Bladder microvascular endothelial cell (primary cell): Measurements from ENCODE around the gene GRB7. TPM values are rescaled to one million over a fixed set of nuclear protein-coding genes. Genes with fewer than 3 reads are reported as not detected.

Experiments
- total RNA-seq: library from RNA; depleted of rRNA; stranded (reverse); fragments of >200 nt; gene quantifications from 2 replicates; pipeline ENCODE4 v1.2.3, GENCODE V29; 2014

The GRB7 gene
- total RNA-seq: 0.16 TPM in 1 of 2 replicates, not detected in the other

DNA sequence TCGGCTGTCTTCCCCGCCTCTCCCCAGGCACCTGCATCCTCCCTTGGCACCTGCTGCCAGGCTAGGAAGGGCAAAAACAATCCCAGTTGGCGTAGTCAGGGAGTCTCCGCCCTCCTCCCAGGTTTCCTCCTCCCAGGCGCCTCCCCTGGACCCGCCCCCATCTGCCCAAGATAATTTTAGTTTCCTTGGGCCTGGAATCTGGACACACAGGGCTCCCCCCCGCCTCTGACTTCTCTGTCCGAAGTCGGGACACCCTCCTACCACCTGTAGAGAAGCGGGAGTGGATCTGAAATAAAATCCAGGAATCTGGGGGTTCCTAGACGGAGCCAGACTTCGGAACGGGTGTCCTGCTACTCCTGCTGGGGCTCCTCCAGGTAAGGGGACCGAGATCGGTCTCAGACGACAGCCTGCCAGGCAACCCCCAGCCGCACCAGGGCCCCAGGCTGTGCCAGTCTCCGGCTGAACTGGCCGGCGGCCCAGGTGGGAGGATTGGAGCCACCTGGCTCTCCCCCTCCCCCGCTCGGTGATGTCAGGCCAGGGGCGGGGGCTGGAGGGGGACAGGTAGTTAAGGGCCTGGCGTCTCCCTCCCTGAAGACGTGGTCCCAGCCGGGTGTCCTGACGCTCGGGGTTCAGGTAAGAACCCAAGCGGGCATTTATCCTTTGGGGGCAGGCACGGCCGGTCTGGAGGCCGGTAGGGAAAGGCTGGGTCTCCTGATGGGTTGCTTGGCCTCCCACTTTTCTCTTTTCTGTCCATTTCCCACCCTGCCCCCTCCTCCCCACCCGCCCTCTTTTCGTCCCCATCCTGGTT, at the start of gene GRB7:
TSS of gene GRB7 (plus strand) at position 179 of the 808 bp plus-strand sequence. CDS start 4,364 bp downstream, outside the sequence.

DNA sequence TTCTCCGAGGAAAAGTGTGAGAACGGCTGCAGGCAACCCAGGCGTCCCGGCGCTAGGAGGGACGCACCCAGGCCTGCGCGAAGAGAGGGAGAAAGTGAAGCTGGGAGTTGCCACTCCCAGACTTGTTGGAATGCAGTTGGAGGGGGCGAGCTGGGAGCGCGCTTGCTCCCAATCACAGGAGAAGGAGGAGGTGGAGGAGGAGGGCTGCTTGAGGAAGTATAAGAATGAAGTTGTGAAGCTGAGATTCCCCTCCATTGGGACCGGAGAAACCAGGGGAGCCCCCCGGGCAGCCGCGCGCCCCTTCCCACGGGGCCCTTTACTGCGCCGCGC, 38.0 kb upstream of the GRB7 start, which contains the start of gene ERBB2:
TSS of gene ERBB2 (plus strand) at position 247 of the 330 bp plus-strand sequence. CDS start 175 bp downstream, outside the sequence.

DNA sequence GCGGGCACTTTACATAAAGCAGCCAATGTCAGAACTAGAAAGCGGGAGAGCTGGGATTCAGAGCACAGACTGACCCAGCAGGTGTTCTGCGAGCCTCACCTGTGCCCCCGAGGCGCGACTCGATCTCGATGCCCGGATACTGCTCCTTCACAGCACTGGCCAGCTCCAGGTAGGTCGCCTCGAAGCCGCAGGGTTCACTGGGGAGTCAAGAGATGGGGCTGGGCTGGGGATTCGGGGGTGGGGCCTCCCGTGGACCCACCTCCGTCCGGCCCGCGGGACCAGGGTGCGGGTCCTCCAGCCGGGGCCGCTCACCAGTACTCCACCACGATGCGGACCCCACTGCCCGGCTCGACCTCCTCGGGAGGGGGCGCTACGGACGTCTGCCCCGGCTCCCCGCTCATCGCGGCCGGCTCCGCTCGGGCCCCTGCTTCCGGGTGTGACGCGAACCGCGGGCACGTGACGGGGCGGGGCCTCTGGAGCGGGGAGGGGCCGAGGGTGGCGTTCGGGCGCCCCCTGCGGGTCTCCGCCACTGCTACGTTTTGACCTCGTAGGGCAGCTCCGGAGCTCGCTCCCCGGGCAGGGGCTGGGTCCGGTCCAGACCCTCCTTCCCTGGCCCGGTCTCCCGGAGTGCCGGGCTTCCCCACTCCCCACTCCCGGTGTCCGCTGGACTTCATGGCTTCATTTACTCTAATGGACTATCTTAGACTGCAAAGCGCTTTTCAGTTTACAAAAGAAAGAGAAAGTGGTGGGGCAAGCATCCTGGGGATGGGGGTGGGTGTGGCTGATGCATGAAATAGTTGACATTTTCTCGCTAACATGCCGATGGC, 7.4 kb upstream of the GRB7 start, which contains the start of gene MIEN1:
TSS of gene MIEN1 (minus strand) at position 438 of the 827 bp plus-strand sequence. CDS start at position 401, 37 bp downstream.

Other genes starting within 250 kb of the GRB7 start
- not detected in 2 replicates for gene NEUROD2, start 130.0 kb upstream of the GRB7 start, total RNA-seq
- gene PPP1R1B, start 111.0 kb upstream of the GRB7 start, total RNA-seq: not detected in 2 replicates
- gene STARD3, start 100.8 kb upstream of the GRB7 start, total RNA-seq: 35.8 and 38.1 TPM in 2 replicates
- 0.49 and 0.63 TPM in 2 replicates for gene TCAP, start 72.6 kb upstream of the GRB7 start, total RNA-seq
- gene PNMT, start 69.5 kb upstream of the GRB7 start, total RNA-seq: 0.31 and 0.49 TPM in 2 replicates
- 2.8 and 8.2 TPM in 2 replicates for gene PGAP3, start 49.9 kb upstream of the GRB7 start, total RNA-seq
- 8.1 and 9.2 TPM in 2 replicates for gene ERBB2, start 37.9 kb upstream of the GRB7 start, total RNA-seq
- 14.4 and 15.6 TPM in 2 replicates for gene MIEN1, start 7.4 kb upstream of the GRB7 start, total RNA-seq
- not detected in 2 replicates for gene IKZF3, start 126.4 kb downstream of the GRB7 start, total RNA-seq
- gene ZPBP2, start 130.3 kb downstream of the GRB7 start, total RNA-seq: not detected in 2 replicates
- 1.5 and 7.0 TPM in 2 replicates for gene GSDMB, start 180.7 kb downstream of the GRB7 start, total RNA-seq
- 17.8 and 40.2 TPM in 2 replicates for gene ORMDL3, start 189.7 kb downstream of the GRB7 start, total RNA-seq
- not detected in 2 replicates for gene LRRC3C, start 189.8 kb downstream of the GRB7 start, total RNA-seq
- gene GSDMA, start 225.1 kb downstream of the GRB7 start, total RNA-seq: not detected in 2 replicates
- 82.6 and 91.4 TPM in 2 replicates for gene PSMD3, start 242.9 kb downstream of the GRB7 start, total RNA-seq